NCI-H128 (cell line): ENCODE measurements around the gene CUBN.
A peak's percentile ranks its signal among the peaks of the same experiment; 100 is the strongest.
"Not testable (repeated sequence)": the region's sequence is repeated elsewhere in the genome, so short reads cannot be mapped to it uniquely, and the experiment has no call there.

Source experiments
- DNase-seq: peaks from one replicate; lab custom pipeline; 2025; ENCODE audit not compliant: unreplicated experiment; lab: John Stamatoyannopoulos, UW

CUBN gene

DNA sequence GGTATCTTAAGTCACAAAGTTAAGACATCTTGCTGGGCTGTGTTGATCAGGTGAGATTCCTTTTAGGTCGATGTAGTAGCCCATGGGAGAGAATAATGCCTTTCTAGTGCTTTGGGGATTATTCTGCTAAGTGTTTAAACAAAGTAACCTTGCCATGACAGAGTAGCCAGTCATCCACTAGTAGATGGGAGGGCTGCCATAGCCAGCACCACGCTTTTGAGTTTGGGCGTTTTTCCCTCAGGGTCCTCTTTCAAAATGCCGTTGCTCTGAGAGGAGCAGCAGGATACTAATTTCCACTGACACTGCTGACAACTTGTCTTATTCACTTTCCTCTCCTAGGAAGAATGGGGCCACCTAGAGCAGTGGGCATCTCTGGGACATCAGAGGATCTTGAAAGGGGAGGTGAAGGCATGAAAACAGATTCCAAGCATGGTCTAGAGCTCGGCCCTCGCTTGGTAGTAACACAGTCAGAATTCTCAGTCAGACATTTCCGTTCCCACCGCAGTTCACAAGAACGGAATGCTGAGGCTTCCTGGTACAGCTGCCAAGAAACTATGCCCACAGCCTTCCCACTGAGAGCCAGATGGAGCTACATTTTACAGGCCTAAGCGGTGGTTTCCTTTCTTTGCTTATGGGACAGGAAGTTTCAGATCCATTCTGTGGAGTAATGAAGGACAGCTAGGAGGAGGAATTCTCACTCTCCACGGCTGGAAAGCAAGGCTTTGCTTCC is 297.1 kb downstream of the CUBN start:
- DNase-seq = no peak

DNA sequence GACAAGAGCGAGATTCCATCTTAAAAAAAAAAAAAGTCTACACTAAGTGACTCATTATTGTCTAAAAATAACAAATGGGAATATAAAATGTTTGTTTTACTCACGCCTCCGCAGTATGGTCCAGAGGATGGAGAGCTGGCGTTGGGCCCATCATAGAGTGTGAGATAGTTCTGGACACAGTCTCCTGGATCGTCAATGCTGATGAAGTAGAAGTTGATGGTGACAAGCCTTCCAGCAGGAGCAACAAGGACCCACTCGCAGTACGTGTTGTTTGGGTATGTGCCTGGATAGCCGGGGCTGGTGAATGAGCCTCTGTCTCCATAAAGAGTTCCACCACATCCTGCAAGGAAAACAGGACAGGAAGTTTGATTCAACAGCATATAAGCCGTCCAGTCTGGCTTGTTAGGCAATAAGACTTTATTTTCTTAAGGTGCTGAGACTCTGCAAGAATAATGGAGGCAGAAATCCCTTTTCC is 300.9 kb downstream of the CUBN start:
- DNase-seq = no peak

DNA sequence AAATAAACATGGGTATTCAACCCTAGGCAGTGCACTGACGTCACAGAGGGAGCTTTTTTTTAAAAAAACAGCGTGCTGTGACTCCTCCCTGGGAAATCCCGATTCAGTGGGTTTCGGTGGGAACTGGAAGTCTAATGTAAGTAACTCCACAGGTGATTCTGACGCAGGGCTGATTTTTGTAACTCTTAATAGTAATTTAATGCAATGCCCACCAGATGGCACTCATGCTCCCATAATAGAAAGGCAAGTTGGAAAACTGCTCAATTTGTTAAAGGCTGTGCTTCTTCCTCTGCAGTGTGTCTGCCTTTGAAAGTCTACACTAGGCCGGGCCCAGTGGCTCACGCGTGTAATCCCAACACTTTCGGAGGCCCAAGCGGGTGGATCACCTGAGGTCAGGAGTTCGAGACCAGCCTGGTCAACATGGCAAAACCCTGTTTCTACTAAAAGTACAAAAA is 301.5 kb downstream of the CUBN start:
- DNase-seq = peak; percentile 57

DNA sequence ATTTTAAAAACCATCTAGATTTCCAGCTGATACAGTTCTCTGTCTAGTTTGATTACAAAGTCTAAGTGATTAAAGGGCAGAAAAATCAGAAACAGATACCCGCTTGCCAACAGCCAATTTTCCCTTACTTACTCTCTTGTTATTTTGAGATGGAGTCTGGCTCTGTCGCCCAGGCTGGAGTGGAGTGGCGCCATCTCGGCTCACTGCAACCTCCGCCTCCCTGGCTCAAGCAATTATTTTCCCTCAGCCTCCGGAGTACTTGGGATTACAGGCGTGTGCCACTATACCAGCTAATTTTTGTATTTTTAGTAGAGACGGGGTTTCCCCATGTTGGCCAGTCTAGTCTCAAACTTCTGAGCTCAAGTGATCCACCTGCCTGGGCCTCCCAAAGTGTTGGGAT is 302.1 kb downstream of the CUBN start:
- not testable (repeated sequence) for DNase-seq

DNA sequence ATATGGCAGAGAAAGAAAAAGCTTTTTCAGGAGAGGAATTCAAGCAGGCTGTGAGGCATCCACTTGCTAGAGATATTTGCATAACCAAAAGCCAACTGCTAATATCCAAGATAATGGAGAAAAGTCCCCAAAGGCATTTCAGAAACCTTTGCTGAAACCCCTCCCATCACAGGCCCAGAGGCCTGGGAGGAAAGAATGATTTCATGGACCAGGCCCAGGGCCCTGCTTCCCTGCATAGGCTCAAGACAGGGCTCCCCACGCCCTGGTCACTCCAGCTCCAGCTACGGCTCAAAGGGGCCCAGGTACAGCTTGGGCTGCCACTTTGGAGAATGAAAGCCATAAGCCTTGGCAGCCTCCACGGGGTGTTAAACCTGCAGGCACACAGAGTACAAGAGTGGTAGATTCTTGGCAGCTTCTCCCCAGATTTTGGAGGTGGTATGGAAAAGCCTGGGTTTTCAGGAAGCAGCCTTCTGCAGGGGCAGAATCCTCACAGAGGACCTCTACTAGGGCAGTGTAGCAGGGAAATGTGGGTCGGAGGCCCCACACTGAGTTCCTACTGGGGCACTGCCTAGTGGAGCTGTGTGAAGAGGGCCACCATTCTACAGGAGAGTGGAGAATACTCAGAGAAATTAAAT is 306.8 kb downstream of the CUBN start:
- no peak for DNase-seq

DNA sequence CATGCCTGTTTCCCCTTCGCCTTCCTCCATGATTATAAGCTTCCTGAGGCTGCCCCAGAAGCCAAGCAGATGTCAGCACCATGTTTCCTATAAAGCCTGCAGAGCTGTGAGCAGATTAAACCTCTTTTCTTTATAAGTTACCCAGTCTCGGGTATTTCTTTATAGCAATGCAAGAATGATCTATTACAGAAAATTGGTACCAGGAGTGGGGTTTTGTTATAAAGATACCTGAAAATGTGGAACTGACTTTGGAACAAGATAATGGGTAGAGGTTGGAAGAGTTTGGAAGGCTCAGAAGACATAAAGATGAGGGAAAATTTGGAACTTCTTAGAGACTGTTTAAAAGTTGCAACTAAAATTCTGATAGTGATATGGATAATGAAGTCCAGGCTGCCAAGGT is 307.6 kb downstream of the CUBN start:
- DNase-seq = no peak

DNA sequence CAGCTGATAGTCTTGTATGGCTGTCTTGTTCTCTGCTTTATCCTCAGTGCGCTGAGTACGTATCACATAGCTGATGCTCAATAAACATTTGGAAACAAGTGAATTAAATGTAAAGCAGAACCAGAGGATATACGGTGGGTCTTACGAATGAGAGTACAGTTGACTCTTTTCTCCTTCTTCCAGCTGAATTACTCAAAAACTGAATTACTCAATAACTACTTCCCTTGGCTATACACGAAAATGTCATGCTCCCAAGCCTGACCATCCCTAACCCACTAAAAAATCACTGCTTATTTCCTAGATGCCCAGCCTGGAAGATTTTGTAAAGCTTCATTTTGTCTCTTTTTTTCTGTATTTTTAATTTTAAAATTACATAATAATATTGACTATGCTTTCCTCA is 309.2 kb downstream of the CUBN start:
- DNase-seq = no peak

DNA sequence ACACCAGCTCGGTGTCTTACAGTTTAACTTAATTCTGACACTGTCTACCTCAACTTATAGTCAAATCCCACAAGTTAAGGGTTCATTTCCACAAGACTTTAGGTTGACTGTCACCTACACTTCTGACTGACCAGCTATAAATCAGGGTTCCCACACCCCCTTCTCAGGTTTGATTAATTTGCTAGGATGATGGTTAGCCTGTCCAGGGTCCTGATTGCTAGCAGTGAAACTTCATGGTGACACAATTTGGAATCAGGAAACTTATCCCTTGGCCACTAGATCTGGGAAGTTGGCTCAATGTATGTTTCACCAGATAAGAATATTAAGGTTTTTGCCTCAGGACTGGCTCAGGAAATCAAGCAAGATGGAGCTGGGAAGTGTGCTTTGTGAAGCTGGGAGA is 309.6 kb downstream of the CUBN start:
- no peak for DNase-seq

DNA sequence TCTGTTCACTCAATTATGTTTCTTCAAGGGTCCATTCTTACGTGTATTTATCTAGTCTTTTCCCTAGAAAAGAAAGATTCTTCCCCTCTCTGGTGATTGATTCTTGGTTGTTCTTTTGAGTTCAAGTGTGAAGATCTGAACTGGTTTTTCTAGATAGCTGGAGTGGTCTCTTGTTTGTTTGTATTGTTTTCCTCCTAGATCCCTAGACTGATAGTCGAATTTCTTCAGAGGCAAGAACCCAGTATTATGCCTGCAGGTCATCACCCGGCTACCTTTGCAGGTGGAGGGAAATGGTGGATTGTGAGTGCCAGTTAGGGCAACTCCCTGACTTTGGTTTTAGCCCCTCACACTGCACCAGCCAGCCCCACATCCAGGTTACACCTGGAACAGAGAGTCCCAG is 310.2 kb downstream of the CUBN start:
- no peak for DNase-seq

DNA sequence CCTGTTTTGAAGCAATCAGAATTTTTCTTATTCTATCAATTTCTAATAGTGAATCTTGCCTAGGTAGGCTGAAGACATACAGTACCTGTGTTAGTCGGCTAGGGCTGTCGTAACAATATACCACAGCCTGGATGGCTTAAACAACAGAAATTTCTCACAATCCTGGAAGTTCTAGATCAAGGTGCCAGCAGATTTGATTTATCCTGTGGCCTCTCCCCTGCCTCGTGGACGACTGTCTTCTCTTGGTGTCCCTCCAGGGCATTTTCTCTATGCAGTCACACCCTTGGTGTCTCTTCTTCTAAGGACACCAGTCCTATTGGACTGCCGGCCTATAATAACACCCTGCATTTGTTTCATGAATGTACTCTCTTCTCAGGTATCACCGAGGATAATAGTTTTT is 310.6 kb downstream of the CUBN start:
- no peak for DNase-seq

DNA sequence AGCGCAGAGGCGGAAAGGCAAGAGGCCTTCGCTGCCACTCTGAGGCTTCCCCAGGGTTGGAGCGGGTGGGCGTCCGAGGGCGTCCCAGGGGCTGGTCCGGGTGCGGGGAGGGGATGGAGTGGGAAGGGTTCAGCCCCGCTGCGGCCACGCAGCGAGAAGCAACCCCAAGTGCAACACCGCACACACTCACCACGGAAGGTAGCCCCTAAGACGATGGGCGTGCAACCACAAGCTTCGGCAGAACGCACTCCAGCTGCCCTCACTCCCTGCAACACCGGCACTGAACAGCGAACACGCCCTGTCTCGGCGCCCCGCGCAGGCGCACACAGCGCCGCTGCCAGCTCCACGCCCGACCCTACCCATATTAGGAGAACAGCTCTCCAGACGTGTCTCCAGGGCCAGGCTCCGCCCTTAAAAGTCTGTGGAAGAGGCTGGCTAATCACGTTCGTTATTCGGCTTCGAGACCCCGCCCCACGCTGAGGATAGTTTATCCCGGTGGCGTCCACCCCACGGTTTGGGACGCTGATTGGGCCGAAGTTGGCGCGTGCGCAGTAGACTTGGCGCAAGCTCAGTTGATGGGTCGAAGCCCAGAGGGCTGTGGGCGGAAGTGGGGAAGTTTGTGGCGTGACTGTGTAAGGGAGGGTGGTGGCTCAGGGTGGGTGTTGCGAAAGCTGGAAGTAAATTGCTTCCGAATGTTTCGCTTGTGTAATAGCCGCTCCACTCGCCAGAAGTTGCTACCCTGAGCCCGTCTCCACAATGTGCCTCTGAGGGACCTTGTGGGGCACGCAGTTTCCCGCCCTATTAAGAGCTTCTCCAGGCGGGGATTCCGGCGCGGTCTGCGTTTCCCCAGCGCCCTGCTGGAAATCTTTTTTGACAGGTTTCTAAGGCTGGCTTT is 312.2 kb downstream of the CUBN start, which contains the start of gene RSU1:
TSS of gene RSU1 (minus strand) at position 300 of the 895 bp plus-strand sequence. CDS start 343 bp downstream, outside the sequence.
- DNase-seq = peak; percentile 95

DNA sequence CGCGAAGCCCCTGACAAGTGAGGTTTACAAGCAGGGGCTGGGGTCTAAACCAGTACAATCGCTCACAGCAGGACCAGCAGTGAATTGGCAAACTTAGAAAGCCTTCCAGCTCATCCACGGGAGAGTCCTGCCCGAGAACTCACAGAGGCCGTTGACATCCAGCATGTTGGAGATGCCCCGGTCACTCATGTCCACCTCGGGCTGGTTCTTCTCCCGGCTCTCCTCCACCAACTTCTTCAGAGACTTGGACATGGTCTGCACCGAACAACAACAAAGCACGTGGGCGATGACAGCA is 312.8 kb downstream of the CUBN start:
- DNase-seq = no peak

DNA sequence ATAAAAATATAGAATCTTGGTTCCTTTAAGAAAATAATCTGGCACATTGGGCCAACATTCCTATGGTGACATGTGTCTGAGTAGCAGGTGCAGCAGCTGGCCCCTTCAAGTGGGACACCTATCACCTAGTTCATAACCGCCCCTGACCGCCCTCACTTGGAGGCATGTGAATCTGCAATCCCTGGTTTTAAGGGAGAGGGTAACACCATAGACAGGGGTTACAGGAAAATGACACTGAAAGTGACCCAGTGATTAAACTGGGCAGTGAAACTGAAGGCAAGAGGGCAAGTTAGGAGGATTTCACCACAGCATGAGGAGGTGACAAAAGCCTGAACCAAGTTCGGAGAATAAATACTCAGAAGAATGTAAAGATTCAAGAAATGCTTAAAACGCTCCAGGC is 313.4 kb downstream of the CUBN start:
- DNase-seq = no peak

DNA sequence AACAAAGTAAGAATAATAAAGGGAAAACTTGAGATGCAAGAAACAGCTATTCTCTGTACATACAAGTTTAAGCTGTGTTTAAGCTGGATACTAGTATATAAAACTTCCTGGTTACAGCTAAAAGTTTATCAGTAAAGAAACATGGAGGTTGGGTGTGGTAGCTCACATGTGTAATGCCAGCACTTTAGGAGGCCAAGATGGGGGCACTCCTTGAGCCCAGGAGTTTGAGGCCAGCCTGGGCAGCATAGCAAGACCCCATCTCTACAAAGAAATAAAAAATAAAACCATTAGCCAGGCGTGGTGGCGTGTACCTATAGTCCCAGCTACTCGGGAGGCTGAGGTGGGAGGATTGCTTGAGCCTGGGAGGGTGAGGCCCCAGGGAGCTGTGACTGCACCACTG is 315.6 kb downstream of the CUBN start:
- no peak for DNase-seq

DNA sequence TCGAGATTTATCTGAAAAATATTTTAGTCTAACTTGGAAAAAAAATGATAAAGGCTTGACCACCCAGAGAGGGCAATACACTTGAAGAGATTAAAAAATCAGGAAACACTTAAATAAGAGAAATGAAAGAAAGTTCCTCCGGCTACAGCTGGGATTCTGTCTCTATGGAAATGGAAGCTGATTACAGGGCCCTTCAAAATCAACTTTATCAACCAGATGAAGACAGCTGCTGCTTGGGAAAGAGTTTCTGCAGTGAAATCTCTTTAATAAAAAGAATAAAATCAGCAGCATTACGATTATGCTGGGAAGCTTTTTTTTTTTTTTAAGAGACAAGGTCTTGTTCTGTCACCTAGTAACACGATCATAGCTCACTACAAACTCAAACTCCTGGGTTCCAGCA is 316.9 kb downstream of the CUBN start:
- no peak for DNase-seq

DNA sequence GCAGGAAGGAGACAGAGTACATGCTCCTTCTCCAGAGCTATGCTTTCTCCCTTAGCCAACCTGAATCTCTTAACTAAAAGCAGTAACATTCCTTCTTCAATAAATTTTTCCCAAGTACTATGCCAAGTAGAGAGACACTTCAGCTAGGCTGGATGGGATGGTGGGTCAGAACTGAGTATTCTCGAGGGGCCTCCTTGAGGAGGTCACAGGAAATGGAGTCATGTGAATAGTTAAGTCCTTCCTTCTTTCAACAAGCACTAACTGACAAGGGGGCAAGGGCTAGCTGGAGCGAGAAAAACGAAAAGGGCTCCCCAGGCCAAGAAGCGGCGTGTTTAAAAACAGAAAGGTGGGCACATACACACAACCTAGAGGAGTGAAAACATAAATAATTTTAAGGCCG is 317.8 kb downstream of the CUBN start:
- DNase-seq = no peak

DNA sequence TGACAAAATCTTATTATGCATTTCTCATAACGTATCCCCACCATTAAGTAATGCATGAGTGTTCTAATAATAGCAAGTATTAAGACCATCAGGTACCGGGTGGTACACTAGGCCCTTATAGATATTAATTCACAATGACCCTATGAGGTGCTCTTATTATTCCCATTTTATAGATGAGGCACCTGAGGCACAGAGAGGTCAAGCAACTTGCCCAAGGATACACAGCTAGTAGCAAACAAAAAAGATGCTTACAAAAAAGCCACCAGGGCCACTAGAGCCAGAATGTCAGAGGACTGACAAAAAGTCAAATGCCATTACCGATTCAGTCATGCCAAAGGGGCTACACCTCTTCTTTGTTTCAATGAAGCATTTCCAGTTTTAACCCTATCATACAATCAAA is 318.3 kb downstream of the CUBN start:
- no peak for DNase-seq

DNA sequence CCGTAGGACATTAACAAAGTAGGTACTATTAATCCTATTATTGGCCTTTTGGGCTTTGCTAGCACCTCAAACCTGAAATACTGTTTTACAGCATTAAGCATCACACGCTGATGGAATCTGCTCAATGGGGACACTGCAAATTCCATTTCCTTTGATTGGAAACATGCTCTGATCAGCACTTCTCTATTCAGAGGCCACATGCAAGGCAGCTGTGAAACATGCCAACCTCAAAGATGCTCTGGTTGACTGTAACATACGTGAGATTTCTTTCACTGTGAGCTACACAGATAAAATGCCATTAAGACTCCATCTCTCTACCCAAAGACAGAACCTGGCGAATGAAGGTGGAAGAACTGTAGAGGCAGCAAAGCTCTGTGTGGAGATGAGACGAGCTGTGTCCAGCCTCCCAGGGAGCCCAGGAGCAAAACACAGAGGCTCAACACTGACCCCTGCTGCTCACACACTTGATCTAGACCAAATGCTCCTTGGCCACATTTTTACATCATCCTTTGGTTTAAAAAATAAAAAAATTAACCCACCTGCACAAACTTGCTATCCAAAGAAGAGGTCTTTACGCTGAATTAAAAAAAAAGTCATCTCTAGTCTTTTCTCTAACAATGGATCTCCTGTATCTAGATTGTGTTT is 320.4 kb downstream of the CUBN start:
- no peak for DNase-seq

DNA sequence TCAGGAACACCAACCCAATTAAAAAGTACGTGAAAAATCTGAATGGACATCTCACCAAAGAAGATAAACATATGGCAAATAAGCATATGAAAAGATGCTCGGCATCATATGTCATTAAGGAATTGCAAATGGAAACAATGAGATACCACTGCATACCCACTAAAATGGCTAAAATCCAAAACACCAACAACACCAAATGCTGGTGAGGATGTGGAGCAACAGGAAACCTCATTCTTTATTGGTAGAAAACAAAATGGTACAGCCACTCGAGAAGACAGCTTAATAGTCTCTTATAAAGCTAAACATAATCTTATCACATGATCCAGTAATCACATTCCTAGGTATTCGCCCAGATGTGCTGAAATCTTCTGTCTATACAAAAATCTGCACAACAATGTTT is 325.5 kb downstream of the CUBN start:
- DNase-seq = no peak

DNA sequence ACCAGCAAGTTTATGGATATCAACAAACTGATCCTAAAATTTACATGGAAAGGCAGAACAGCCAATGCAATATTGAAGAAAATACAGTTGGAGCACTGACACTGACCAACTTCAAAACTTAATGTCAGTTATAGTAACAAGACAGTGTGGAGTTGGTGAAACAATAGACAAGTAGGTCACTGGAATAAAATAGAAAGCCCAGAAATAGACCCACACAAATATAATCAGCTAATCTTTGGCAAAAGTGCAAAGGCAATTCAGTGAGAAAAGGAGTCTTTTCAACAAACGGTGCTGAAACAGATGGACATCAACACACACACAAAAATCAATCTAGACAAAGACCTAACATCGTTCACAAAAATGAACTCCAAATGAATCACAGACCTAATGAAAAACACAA is 326.1 kb downstream of the CUBN start:
- DNase-seq = no peak

DNA sequence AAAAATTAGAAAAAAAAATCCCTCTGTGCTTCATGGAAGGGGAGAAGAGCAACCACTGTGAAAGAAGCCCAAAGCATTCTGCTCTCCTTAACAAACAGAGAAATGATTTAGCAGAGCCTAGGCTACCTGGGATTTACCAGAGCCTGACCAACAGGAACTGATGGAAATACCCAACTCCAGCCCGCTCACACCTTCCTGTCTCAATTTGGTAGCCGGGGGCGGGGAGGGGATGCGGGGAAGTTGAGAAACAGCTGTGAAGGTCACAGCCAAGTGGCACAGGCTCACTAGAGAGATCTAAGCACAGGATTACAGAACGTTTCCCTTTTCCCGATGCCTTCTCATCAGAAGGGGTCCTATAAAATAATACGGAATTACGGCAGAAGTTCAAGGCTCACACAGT is 330.0 kb downstream of the CUBN start:
- no peak for DNase-seq
